Measurements from ENCODE around the gene KDM3B. TPM values are rescaled to one million over a fixed set of nuclear protein-coding genes. Genes with fewer than 3 reads are reported as not detected.

KDM3B gene
- total RNA-seq, 6 donors from 2014 or later, result 54.8 to 110 (median 56.8) TPM

GRCh38 chr5:138425079-138425478 lies 72.6 kb downstream of the KDM3B start:
- ATAC-seq (ENCODE audit: low FRiP score in 2 of 2), result no peak
- no peak for TF ChIP-seq POLR2AphosphoS5 (IDR thresholded peaks at IDR 0.05)
- no peak for TF ChIP-seq EP300 (IDR thresholded peaks at IDR 0.05)
- TF ChIP-seq POLR2A (IDR thresholded peaks at IDR 0.05), result no peak
- no peak for TF ChIP-seq CTCF (IDR thresholded peaks at IDR 0.05)
- Histone ChIP-seq H3K27me3 (no peaks in the 10 kb centered on the region), H3K4me3 (no peak overlapping the region), H3K9me3 (no peaks in the 10 kb centered on the region), H3K27ac (no peak overlapping the region), H3K36me3 (peaks cover 60 to 100% (median 94%) of the 10 kb centered on the region in 4 donors), H3K4me1 (no peaks in the 10 kb centered on the region)
- no peak for DNase-seq
- 95 to 100% methylated on average over 1 of the region's 1 CpG for WGBS, 2 donors

DNA sequence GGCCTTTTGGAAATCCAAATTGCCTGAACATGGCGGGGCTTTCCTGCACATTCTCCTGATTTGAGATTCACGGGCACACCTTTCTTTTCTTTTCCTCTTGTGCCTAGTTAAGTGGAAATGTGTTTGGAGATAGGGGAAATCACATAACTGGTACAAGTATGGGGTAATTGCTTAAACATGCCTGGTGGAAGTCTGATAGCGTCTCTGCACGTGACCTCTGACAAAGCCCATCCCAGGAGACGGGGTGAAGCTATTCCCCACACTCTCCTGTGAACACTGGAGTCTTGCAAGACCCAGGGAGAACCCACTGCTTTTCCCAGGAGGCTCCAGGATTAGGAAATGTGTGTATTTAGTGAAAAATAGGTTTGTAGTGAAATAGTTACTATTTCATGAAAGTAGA lies 83.5 kb downstream of the KDM3B start:
- 79 to 83% methylated on average over 5 of the region's 5 CpGs for WGBS, 2 donors
- DNase-seq, result no peak
- TF ChIP-seq POLR2AphosphoS5 (IDR thresholded peaks at IDR 0.05), result no peak
- no peak for TF ChIP-seq POLR2A (IDR thresholded peaks at IDR 0.05)
- no peak for TF ChIP-seq EP300 (IDR thresholded peaks at IDR 0.05)
- no peak for TF ChIP-seq CTCF (IDR thresholded peaks at IDR 0.05)
- Histone ChIP-seq H3K36me3 (peaks cover 29 to 59% (median 55%) of the 10 kb centered on the region in 4 donors), H3K27me3 (no peaks in the 10 kb centered on the region), H3K9me3 (no peaks in the 10 kb centered on the region), H3K4me1 (peaks cover 10 to 19% (median 15%) of the 10 kb centered on the region in 4 donors), H3K4me3 (no peak overlapping the region), H3K27ac (no peak overlapping the region)
- ATAC-seq (ENCODE audit: low FRiP score in 2 of 2), result no peak

- H3K27me3 ChIP-seq, result no peaks in the 10 kb centered on the region
- peak overlapping the region in 3 of 4 donors; percentile 37 to 50 (median 47) for H3K4me3 ChIP-seq
- DNase-seq, result no peak
- peaks cover 10 to 19% (median 15%) of the 10 kb centered on the region in 4 donors for H3K4me1 ChIP-seq
- ATAC-seq (ENCODE audit: low FRiP score in 2 of 2), result no peak
- H3K9me3 ChIP-seq, result no peaks in the 10 kb centered on the region
- H3K36me3 ChIP-seq, result peaks cover 22 to 37% (median 33%) of the 10 kb centered on the region in 4 donors
- WGBS, 2 donors, result 78 to 80% methylated on average over 11 of the region's 11 CpGs
- TF ChIP-seq POLR2AphosphoS5 (IDR thresholded peaks at IDR 0.05) (no peak), CTCF (IDR thresholded peaks at IDR 0.05) (no peak), POLR2A (IDR thresholded peaks at IDR 0.05) (no peak), EP300 (IDR thresholded peaks at IDR 0.05) (no peak)
- peak overlapping the region in 1 of 4 donors; percentile 7 for H3K27ac ChIP-seq
Observed at GRCh38 chr5:138438003-138438723, 85.7 kb downstream of the KDM3B start.

DNA sequence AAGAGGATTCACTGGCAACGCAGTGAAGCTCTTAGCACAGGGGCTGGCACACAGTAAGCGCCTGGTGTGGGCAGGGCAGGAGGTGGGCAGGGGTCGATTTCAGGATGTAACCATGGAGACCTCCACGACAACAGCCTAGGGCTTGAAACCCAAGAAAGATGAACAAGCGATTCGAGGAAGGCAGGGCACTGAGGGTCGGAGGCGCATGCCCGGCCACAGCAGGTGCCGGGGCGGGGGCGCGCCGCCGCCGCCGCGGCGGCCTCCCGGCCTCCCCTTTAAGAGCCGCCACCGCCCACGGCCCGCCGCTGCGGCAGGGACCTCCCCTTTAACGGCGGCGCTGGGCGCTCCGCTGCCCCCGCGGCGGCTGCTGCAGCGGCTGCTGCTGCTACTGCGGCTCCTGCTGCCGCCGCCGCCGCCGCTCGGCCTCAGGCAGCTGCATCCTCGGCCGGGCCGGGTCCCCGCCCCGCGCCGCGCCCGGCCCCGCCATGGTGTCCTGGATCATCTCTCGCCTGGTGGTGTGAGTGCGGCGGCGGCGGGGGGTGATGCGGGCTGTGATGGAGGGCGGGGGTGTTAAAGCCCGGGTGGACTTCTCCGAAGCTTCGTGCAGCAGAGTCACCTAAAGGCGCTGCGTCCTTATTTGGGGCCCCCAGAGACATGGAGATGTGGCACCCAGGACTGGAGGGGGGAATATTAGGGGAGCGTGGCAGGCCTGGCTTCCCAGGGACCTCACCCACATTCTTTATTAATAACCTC lies 86.4 kb downstream of the KDM3B start, which contains the start of gene REEP2:
REEP2 (plus strand) TSS at position 334 of the 753 bp plus-strand sequence; CDS start at position 486, 152 bp downstream.
- peaks cover 16 to 30% (median 26%) of the 10 kb centered on the region in 4 donors for H3K36me3 ChIP-seq
- H3K4me3 ChIP-seq, result peak within 1 kb of the TSS; percentile 11 to 50 (median 42)
- H3K9me3 ChIP-seq, result no peaks in the 10 kb centered on the region
- H3K27me3 ChIP-seq, result no peaks in the 10 kb centered on the region
- WGBS, 2 donors, result 5 to 17% methylated on average over 6 to 15 of the region's 65 CpGs
- H3K27ac ChIP-seq, result peak within 1 kb of the TSS in 1 of 4 donors; percentile 7
- peak; percentile 42 to 82 for ATAC-seq (ENCODE audit: low FRiP score in 2 of 2)
- peaks cover 10 to 19% (median 15%) of the 10 kb centered on the region in 4 donors for H3K4me1 ChIP-seq
- TF ChIP-seq CTCF (IDR thresholded peaks at IDR 0.05), result peak in 2 of 6 experiments; percentile 19 to 30
- TF ChIP-seq POLR2A (IDR thresholded peaks at IDR 0.05), result no peak
- peak; percentile 35 to 91 for DNase-seq
